ENCODE data around the gene TMEM91. TPM values are rescaled to one million over a fixed set of nuclear protein-coding genes. Genes with fewer than 3 reads are reported as not detected.
"Not testable (repeated sequence)": the region's sequence is repeated elsewhere in the genome, so short reads cannot be mapped to it uniquely, and the experiment has no call there.

TMEM91 gene
- total RNA-seq, 1 donor from 2014 or later = 3.5 TPM

DNA sequence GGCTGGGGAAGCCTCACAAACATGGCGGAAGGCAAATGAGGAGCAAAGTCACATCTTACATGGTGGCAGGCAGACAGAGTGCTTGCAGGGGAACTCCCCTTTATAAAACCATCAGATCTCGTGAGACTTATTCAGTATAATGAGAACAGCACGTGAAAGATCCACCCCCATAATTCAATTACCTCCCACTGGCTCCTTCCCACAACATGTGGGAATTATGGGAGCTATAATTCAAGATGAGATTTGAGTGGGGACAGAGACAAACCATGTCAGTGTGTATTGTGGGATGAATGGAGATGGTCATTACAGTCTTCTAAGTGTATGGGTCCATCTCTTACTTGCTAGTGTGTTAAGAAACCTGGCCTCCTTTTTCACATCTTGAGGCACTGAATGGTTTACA, 25.7 kb downstream of the TMEM91 start:
- no peak overlapping the region for H3K4me3 ChIP-seq (ENCODE audit: low read depth, low read length)
- TF ChIP-seq, protein P1, sequence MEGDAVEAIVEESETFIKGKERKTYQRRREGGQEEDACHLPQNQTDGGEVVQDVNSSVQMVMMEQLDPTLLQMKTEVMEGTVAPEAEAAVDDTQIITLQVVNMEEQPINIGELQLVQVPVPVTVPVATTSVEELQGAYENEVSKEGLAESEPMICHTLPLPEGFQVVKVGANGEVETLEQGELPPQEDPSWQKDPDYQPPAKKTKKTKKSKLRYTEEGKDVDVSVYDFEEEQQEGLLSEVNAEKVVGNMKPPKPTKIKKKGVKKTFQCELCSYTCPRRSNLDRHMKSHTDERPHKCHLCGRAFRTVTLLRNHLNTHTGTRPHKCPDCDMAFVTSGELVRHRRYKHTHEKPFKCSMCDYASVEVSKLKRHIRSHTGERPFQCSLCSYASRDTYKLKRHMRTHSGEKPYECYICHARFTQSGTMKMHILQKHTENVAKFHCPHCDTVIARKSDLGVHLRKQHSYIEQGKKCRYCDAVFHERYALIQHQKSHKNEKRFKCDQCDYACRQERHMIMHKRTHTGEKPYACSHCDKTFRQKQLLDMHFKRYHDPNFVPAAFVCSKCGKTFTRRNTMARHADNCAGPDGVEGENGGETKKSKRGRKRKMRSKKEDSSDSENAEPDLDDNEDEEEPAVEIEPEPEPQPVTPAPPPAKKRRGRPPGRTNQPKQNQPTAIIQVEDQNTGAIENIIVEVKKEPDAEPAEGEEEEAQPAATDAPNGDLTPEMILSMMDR (conservative IDR thresholded peaks at IDR 0.05; ENCODE audit: low read depth, low read length) = no peak
- no peak for DNase-seq (ENCODE audit: low read depth)

DNA sequence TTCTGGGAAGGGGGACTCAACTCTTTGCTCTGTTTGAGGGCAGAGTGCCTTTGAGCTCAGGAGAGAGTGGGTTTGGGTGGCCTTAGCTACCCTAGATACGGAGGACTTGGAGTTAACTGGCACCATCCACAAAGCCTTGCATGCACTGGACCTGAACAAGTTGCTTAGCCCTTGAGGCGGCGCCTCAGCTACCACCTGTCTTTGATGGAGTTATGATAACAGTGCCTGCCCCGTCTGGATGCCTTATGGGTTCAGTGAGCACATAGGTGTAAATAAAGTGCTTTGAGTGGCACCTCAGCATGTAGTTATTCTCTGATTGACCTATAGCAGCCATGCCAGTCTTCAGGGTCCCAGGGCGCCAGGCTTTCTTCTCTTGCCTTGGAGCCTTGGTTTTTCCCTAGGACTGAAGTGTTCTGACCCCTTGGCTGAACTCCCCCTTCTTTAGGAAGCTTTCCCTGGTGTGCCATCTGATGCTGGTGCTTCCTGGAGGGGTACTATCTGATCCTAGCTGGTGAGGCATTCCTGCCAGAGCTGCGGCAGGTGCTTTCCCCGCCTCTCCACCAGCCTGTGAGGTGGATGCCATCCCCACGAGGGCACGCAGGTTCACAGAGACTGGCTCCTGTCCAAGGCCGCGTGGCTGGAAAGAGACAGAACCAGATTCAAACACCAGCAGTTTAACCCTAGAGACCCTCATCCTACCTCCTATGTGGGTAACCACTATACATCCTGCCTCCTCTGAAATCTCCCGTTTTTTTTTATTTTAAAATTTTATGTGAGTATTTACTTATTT, 27.0 kb downstream of the TMEM91 start:
- no peak overlapping the region for H3K4me3 ChIP-seq (ENCODE audit: low read depth, low read length)
- TF ChIP-seq, protein P1 (conservative IDR thresholded peaks at IDR 0.05; ENCODE audit: low read depth, low read length) = no peak
- no peak for DNase-seq (ENCODE audit: low read depth)

DNA sequence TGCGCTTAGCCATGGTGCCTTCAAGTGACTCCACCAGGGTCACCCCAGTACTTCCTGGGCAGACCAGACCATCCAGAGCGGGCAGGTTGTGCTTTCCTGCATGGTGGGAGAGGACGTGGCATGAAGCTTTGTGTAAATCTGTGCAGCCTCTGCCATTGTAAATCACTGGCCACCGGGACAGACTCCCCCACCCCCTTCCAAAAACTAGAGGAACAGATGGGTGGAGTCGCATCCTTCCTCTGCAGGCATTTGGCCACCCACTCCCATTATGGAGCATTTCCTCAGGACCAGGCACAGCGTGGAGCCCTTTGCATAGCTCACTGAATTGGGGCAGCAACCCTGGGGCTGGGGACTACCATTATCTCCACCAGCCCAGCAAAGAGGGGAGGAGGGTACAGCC, 29.4 kb downstream of the TMEM91 start:
- H3K4me3 ChIP-seq (ENCODE audit: low read depth, low read length) = no peak overlapping the region
- DNase-seq (ENCODE audit: low read depth) = no peak
- TF ChIP-seq, protein P1 (conservative IDR thresholded peaks at IDR 0.05; ENCODE audit: low read depth, low read length) = no peak

DNA sequence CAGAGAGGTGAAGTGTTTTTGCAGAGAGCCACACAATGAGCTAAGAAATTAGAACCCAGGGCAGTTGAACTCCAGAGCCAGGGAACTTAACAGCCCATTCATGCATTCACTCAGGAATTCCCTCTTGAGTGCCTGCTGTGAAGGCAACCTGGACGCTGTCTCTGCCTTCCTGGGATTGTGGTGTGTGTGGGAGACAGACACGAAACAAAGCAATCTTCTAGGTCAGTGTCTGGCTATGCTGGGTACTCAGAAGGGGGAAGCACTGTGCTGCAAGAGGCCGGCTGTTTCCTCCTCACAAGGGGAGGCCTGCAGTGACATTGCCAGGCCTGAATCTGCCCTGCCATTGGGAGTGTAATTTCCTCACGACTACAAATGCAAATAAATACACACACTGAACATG, 30.9 kb downstream of the TMEM91 start:
- TF ChIP-seq, protein P1 (conservative IDR thresholded peaks at IDR 0.05; ENCODE audit: low read depth, low read length) = no peak
- DNase-seq (ENCODE audit: low read depth) = no peak
- H3K4me3 ChIP-seq (ENCODE audit: low read depth, low read length) = no peak overlapping the region

DNA sequence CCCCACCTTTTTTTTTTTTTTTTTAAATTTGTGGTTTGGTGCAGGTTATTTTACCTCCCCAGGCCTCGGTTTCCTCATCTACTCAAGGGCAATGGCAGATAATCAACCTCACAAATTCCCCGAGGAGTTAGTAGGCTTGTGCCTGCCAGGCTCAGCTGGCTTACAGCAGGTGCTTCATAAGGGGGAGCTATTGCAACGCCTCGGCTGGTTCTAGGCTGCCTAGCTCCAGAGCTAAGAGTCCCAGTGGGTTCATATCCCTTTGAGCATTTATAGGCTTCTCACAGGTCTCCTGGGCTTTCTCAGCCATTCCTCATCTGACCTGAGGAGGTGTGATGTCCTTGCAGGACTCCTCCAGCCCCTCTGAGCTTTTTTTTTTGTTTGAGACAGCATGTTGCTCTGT, 31.9 kb downstream of the TMEM91 start:
- TF ChIP-seq, protein P1 (conservative IDR thresholded peaks at IDR 0.05; ENCODE audit: low read depth, low read length) = no peak
- H3K4me3 ChIP-seq (ENCODE audit: low read depth, low read length) = no peak overlapping the region
- DNase-seq (ENCODE audit: low read depth) = no peak

DNA sequence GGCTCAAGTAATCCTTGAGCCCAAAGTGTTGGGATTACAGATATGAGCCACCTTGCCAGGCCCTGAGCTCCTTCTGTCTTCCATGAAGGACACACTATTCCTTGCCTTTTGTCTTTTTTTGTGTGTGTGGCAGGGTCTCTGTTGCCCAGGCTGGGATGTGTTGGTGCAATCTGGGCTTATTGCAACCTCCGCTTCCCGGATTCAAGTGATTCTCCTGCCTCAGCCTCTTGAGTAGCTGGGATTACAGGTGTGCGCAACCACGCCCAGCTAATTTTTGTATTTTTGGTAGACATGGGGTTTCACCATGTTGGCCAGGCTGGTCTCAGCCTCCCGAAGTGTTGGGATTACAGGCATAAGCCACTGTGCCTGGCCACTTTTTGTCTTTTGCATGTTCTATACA, 32.5 kb downstream of the TMEM91 start:
- H3K4me3 ChIP-seq (ENCODE audit: low read depth, low read length); DNase-seq (ENCODE audit: low read depth): not testable (repeated sequence)

DNA sequence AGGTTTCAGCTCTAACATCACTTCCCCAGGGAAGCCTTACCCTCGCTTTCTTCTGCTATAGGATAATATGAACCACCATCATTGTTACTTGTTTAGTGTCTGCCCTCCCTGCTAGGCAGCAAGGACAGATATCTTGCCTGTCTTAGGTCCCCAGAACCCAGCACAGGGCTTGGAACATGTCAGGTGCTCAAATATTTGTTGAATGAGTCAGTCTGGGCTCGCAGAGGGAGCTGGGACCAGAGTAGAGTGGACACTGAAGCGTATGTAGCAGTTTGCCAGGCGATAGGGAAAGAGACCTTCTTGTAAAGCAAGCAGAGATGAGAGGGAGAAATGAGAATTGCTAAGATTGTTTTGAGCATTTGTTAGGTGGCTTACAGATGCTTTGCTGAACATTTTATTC, 33.0 kb downstream of the TMEM91 start:
- no peak overlapping the region for H3K4me3 ChIP-seq (ENCODE audit: low read depth, low read length)
- TF ChIP-seq, protein P1 (conservative IDR thresholded peaks at IDR 0.05; ENCODE audit: low read depth, low read length) = no peak
- peak; percentile 40 for DNase-seq (ENCODE audit: low read depth)
